Measurements from ENCODE around the gene PRSS53.

DNA sequence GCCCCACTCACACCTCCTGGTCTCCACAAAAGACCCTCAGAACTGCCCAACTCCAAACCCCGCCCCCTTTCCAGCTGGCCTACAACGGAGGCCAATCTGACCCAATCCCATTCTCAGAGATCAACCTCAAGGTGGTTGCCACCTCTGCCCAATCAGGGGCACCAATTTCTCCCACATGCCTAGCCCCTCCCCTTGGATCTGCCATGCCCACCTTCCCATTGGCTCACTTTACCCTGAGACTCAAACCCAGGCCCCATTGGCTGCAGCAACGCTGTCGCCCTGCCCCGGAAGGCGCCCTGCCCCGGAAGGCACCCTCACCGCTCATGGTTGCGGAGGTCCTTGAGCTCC is 25.3 kb downstream of the PRSS53 start:
- TF ChIP-seq EZH2 (optimal IDR thresholded peaks at IDR 0.05; ENCODE audit: low read depth, low read length) = no peak
- TF ChIP-seq, protein P1, sequence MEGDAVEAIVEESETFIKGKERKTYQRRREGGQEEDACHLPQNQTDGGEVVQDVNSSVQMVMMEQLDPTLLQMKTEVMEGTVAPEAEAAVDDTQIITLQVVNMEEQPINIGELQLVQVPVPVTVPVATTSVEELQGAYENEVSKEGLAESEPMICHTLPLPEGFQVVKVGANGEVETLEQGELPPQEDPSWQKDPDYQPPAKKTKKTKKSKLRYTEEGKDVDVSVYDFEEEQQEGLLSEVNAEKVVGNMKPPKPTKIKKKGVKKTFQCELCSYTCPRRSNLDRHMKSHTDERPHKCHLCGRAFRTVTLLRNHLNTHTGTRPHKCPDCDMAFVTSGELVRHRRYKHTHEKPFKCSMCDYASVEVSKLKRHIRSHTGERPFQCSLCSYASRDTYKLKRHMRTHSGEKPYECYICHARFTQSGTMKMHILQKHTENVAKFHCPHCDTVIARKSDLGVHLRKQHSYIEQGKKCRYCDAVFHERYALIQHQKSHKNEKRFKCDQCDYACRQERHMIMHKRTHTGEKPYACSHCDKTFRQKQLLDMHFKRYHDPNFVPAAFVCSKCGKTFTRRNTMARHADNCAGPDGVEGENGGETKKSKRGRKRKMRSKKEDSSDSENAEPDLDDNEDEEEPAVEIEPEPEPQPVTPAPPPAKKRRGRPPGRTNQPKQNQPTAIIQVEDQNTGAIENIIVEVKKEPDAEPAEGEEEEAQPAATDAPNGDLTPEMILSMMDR (IDR thresholded peaks at IDR 0.05; ENCODE audit: low read length) = no peak
- no peak for TF ChIP-seq EZH2phosphoT487 (IDR thresholded peaks at IDR 0.05; ENCODE audit: low read length)
